GM18502 (cell line): ENCODE measurements around the gene DENND4A.

Source experiments
- ATAC-seq: cut with Tn5 transposase; IDR thresholded peaks from one replicate; pipeline ENCODE4 v1.9.1; 2021; ENCODE audit warnings: mild to moderate bottlenecking; ENCODE audit not compliant: unreplicated experiment, poor library complexity

DENND4A gene

GRCh38 chr15:65610871-65611718 lies 181.0 kb downstream of the DENND4A start, which contains the start of gene INTS14:
INTS14 (minus strand) TSS chr15:65611131; CDS start chr15:65607380, 3,751 bp downstream.
- ATAC-seq = peak; percentile 92
